Lower leg skin (tissue), 4 donors: ENCODE data around the gene ALOX5. TPM values are rescaled to one million over a fixed set of nuclear protein-coding genes. Genes with fewer than 3 reads are reported as not detected.

Source experiments
- DNase-seq, 2 donors: peaks; one replicate each; pipeline ENCODE4 v3.0.0-alpha.2; 2019; ENCODE audit warnings: low spot score in 2 of 2
- H3K4me3 ChIP-seq: fragments of 200-600 bp; sonication (generic); 2 replicates; pipeline ENCODE4 v1.5.1; 2017; ENCODE audit warnings: mild to moderate bottlenecking, low read depth; ENCODE audit not compliant: poor library complexity, severe bottlenecking
- POLR2A ChIP-seq, 2 donors: fragments of 450-650 bp; IDR thresholded peaks; one replicate each; pipeline ENCODE4 v1.6.1; 2016 to 2017; ENCODE audit warnings: antibody characterized with exemption in 2 of 2, mild to moderate bottlenecking in 1 of 2, moderate library complexity in 1 of 2
- WGBS, 2 donors: methylation state at CpG; one replicate each; pipeline ENCODE4 v1.1.5; 2018; 5-methylcytosine and 5-hydroxymethylcytosine counted together
- intact Hi-C: fragments of 100-400 bp; cut with DNase I; formaldehyde crosslinking; loops from one replicate; pipeline ENCODE4 v1.15.0; 2023; ENCODE audit warnings: low total_unique reads
- total RNA-seq, 4 donors: library from RNA; depleted of rRNA; stranded (reverse); fragments of >200 nt; gene quantifications; one replicate each; pipeline ENCODE4 v1.1.0, GENCODE V29; 2016
- TF ChIP-seq, protein P1 (sequence below), 3 donors: fragments of 450-650 bp; IDR thresholded peaks; one replicate each; pipeline ENCODE4 v1.5.1; 2016; ENCODE audit warnings: antibody characterized with exemption in 3 of 3, mild to moderate bottlenecking in 3 of 3, moderate library complexity in 2 of 3

ALOX5 gene
- total RNA-seq, 4 donors from 2014 or later = 7.4 to 16.0 (median 11.9) TPM

DNA sequence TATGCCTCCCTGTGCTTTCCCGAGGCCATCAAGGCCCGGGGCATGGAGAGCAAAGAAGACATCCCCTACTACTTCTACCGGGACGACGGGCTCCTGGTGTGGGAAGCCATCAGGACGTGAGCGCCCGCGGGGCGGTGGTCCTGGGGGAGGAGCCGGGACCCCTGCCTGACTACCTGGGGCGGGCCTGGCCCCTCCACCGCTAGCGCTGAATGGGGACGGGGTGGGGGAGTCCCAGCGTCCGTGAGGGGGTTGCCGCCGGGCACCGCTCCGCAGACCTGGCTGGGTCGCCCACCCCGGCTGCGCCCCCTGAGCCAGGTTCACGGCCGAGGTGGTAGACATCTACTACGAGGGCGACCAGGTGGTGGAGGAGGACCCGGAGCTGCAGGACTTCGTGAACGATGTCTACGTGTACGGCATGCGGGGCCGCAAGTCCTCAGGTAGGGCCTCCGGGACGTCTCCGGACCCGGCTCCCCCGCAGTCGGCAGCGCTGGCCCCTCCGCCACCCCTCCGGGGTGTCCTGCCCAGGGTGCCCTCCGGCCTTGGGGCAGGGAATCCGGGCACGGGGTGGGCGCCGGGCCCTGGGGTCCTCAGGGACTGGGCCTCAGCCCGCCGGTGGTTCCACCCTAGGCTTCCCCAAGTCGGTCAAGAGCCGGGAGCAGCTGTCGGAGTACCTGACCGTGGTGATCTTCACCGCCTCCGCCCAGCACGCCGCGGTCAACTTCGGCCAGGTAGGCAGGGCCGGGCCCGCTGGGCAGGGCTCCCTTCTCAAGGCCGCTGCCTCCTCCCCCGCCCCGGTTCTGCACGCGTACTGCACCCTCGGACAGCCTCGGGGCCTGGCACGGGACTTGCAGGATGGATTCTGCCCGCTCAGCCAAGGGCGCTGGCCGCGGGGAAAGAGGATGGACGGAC is 69.3 kb downstream of the ALOX5 start:
- WGBS, 2 donors = 95% methylated on average over 33 to 53 of the region's 76 CpGs
- no peak overlapping the region for H3K4me3 ChIP-seq
- no peak for DNase-seq
- TF ChIP-seq, protein P1, sequence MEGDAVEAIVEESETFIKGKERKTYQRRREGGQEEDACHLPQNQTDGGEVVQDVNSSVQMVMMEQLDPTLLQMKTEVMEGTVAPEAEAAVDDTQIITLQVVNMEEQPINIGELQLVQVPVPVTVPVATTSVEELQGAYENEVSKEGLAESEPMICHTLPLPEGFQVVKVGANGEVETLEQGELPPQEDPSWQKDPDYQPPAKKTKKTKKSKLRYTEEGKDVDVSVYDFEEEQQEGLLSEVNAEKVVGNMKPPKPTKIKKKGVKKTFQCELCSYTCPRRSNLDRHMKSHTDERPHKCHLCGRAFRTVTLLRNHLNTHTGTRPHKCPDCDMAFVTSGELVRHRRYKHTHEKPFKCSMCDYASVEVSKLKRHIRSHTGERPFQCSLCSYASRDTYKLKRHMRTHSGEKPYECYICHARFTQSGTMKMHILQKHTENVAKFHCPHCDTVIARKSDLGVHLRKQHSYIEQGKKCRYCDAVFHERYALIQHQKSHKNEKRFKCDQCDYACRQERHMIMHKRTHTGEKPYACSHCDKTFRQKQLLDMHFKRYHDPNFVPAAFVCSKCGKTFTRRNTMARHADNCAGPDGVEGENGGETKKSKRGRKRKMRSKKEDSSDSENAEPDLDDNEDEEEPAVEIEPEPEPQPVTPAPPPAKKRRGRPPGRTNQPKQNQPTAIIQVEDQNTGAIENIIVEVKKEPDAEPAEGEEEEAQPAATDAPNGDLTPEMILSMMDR (IDR thresholded peaks at IDR 0.05) = no peak
- TF ChIP-seq POLR2A (IDR thresholded peaks at IDR 0.05) = no peak
- intact Hi-C loops = no loop called here

DNA sequence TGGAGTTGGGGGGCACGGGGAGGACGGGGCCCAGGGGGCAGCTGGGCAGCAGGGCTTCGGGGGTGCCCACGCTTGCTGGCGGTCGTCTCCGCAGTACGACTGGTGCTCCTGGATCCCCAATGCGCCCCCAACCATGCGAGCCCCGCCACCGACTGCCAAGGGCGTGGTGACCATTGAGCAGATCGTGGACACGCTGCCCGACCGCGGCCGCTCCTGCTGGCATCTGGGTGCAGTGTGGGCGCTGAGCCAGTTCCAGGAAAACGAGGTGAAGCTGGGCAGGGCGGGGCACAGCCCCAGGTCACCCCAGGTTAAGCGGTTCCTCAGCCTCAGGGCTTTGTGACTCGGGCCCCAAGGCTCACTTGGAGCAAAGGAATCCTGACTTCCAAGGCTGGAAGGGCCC is 70.0 kb downstream of the ALOX5 start:
- intact Hi-C loops = no loop called here
- WGBS, 2 donors = 85 to 93% methylated on average over 7 to 12 of the region's 24 CpGs
- DNase-seq = peak in 1 of 2 donors; percentile 61
- no peak overlapping the region for H3K4me3 ChIP-seq
- TF ChIP-seq, protein P1 (IDR thresholded peaks at IDR 0.05) = no peak
- no peak for TF ChIP-seq POLR2A (IDR thresholded peaks at IDR 0.05)

DNA sequence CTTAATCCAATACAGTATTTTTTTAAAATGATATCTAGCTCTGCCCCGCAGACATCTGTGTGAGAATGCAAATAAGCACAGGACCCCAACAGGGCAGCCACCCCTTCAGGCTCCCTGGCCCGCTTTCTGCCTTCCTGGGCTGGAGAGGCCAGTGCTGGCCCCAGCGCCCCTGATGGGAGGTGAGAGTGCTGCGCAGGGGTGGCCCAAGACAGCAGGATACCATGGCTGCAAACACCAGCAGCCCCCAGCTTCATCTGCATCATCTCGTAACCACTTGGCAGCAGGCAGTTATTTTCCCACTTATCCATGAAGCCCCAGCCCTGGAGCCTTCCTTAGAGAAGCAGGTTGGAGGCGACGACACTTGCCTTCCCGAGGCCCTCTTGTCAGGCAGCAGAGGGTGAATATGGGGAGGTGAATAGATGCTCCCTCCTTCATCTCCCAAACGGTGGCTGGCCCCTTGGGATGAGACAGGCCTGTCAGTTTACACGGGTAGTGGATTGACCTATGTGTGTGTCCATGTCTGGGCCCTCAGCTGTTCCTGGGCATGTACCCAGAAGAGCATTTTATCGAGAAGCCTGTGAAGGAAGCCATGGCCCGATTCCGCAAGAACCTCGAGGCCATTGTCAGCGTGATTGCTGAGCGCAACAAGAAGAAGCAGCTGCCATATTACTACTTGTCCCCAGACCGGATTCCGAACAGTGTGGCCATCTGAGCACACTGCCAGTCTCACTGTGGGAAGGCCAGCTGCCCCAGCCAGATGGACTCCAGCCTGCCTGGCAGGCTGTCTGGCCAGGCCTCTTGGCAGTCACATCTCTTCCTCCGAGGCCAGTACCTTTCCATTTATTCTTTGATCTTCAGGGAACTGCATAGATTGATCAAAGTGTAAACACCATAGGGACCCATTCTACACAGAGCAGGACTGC is 71.2 kb downstream of the ALOX5 start:
- TF ChIP-seq POLR2A (IDR thresholded peaks at IDR 0.05) = no peak
- intact Hi-C loops = no loop called here
- 83 to 90% methylated on average over 18 to 19 of the region's 19 CpGs for WGBS, 2 donors
- H3K4me3 ChIP-seq = no peak overlapping the region
- no peak for DNase-seq

DNA sequence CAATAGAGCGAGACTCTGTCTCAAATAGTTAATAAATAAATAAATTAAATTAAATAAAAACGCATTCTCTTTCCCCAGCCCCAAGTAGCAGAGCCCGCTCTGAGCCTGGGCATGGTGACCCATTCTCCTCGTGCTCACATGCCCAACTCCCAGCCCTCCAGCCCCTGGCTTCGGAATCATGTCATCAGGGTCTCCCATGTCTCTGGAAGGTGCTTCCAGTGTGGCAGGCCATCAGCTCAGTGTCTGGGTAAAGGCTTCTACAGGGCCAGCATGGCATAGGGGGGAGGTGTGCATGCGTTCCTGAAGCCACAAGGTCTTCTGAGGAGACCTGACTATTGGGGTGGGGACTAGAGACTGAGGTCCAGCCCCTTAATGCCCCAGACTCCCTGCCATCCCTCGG is 72.8 kb downstream of the ALOX5 start:
- TF ChIP-seq, protein P1 (IDR thresholded peaks at IDR 0.05) = no peak
- no peak for TF ChIP-seq POLR2A (IDR thresholded peaks at IDR 0.05)
- DNase-seq = no peak
- 91 to 95% methylated on average over 7 of the region's 7 CpGs for WGBS, 2 donors
- no peak overlapping the region for H3K4me3 ChIP-seq
- intact Hi-C loops = no loop called here

DNA sequence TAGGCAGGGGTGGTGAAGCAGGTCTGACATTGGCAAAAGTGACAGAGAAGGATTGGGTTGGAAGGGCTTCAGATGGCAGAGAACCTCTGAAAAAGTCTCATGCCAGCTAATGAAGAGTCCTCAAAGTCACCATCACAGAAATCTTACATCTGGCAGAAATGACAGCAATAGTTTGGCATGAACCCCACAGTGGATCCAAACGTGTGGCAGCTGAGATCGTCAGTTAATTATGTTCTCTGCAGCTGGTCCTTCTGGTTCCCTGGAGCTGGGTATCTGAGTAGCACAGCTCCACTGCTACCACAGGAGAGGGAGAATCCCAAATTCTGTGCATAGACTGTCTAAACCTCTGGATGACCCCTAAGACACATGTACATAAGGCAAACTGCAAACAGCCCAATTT is 73.4 kb downstream of the ALOX5 start:
- H3K4me3 ChIP-seq = no peak overlapping the region
- 19 to 30% methylated on average over 2 of the region's 2 CpGs for WGBS, 2 donors
- intact Hi-C loops = no loop called here
- no peak for DNase-seq
- no peak for TF ChIP-seq POLR2A (IDR thresholded peaks at IDR 0.05)
- TF ChIP-seq, protein P1 (IDR thresholded peaks at IDR 0.05) = no peak

DNA sequence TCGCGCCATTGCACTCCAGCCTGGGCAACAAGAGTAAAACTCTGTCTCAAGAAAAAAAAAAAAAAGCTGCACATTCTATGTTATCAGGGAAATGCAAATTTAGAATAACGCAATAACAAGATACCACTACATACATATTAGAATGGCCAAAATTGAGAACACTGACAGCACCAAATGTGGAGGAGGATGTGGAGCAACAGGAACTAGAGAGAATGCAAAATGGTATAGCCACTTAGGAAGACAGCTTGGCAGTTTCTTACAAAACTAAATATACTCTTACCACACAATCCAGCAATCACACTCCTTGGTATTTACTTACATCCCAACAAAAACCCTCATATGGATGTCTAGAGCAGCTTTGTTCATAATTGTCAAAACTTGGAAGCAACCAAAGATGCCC is 76.8 kb downstream of the ALOX5 start:
- 94 to 98% methylated on average over 3 of the region's 3 CpGs for WGBS, 2 donors
- TF ChIP-seq POLR2A (IDR thresholded peaks at IDR 0.05) = no peak
- DNase-seq = no peak
- no peak overlapping the region for H3K4me3 ChIP-seq
- intact Hi-C loops = no loop called here
